Astrocyte (in vitro differentiated cells and primary cell): Measurements from ENCODE around the gene RGS10.

ENCODE experiments used
- EZH2 ChIP-seq: IDR thresholded peaks from 2 replicates; pipeline ENCODE4 v1.6.1; 2012; ENCODE audit warnings: mild to moderate bottlenecking, low read length, inconsistent platforms; ENCODE audit not compliant: insufficient read depth
- TF ChIP-seq, protein P1 (sequence below): IDR thresholded peaks from 2 replicates; pipeline ENCODE4 v1.5.1; 2011; ENCODE audit warnings: low read depth, mild to moderate bottlenecking, inconsistent platforms, low read length, moderate library complexity; ENCODE audit not compliant: insufficient read depth

DNA sequence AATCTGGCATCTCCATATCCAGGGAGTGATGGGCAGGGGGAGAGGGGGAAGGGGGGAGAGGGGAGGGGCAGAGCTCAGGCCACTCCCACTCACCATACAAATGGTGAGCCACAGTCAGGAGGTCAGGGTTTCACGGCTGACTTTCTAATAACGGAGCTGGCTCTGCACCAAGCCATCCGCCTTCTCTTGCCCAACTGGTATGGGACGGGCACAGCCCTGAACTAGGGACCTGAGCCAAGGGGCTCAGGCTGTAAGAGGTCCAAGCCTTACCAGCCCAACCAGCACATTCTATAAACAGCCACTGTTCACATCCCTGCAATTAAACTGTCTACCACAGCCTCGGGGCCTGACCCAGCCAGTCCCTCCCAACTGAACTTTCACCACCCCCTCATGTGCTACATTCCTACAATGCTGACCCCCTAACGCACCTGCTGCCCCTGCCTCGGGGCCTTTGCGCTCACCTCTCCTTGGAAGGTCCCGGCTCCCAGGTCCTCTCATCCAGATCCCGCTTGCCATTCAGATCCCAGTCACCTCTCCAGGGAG lies 32.5 kb downstream of the RGS10 start:
- TF ChIP-seq, protein P1, sequence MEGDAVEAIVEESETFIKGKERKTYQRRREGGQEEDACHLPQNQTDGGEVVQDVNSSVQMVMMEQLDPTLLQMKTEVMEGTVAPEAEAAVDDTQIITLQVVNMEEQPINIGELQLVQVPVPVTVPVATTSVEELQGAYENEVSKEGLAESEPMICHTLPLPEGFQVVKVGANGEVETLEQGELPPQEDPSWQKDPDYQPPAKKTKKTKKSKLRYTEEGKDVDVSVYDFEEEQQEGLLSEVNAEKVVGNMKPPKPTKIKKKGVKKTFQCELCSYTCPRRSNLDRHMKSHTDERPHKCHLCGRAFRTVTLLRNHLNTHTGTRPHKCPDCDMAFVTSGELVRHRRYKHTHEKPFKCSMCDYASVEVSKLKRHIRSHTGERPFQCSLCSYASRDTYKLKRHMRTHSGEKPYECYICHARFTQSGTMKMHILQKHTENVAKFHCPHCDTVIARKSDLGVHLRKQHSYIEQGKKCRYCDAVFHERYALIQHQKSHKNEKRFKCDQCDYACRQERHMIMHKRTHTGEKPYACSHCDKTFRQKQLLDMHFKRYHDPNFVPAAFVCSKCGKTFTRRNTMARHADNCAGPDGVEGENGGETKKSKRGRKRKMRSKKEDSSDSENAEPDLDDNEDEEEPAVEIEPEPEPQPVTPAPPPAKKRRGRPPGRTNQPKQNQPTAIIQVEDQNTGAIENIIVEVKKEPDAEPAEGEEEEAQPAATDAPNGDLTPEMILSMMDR: no peak
- no peak for TF ChIP-seq EZH2
